Cerebellar nuclear complex (tissue), 1 donor: ENCODE measurements around the gene RRAGD.

ENCODE experiments used
- DNase-seq, 2 experiments: peaks; one replicate each; lab custom pipeline; 2025; lab: John Stamatoyannopoulos, UW

Gene RRAGD

GRCh38 chr6:89375427-89376267 is 36.4 kb downstream of the RRAGD start:
- peak; percentile 65 to 86 for DNase-seq

GRCh38 chr6:89372506-89372901 is 39.6 kb downstream of the RRAGD start:
- no peak for DNase-seq

- peak in 1 of 2 experiments; percentile 44 for DNase-seq
Observed at GRCh38 chr6:89371849-89372505, 40.1 kb downstream of the RRAGD start.

GRCh38 chr6:89368999-89369398 is 43.1 kb downstream of the RRAGD start:
- no peak for DNase-seq

- peak in 1 of 2 experiments; percentile 31 for DNase-seq
Observed at GRCh38 chr6:89368107-89368506, 44.0 kb downstream of the RRAGD start.

GRCh38 chr6:89364586-89364985 is 47.5 kb downstream of the RRAGD start:
- DNase-seq: no peak

GRCh38 chr6:89361171-89361570 is 50.9 kb downstream of the RRAGD start:
- no peak for DNase-seq

GRCh38 chr6:89360415-89360999 is 51.6 kb downstream of the RRAGD start:
- DNase-seq: no peak

- DNase-seq: no peak
Observed at GRCh38 chr6:89359561-89359960, 52.5 kb downstream of the RRAGD start.

- DNase-seq: no peak
Observed at GRCh38 chr6:89357390-89357789, 54.7 kb downstream of the RRAGD start.

GRCh38 chr6:89356642-89357170 is 55.4 kb downstream of the RRAGD start:
- DNase-seq: no peak

- DNase-seq: no peak
Observed at GRCh38 chr6:89355511-89356194, 56.4 kb downstream of the RRAGD start.

GRCh38 chr6:89353702-89354392 is 58.2 kb downstream of the RRAGD start:
- DNase-seq: no peak

- DNase-seq: no peak
Observed at GRCh38 chr6:89353118-89353556, 58.9 kb downstream of the RRAGD start.

- DNase-seq: peak in 1 of 2 experiments; percentile 42
Observed at GRCh38 chr6:89352278-89353117, 59.6 kb downstream of the RRAGD start, which contains the start of gene UBE2J1. TSS of gene UBE2J1 (minus strand) at chr6:89352722. CDS start at chr6:89352569, 153 bp downstream.

- no peak for DNase-seq
Observed at GRCh38 chr6:89351671-89352277, 60.3 kb downstream of the RRAGD start.

GRCh38 chr6:89350281-89350966 is 61.6 kb downstream of the RRAGD start:
- DNase-seq: no peak

GRCh38 chr6:89348372-89348771 is 63.7 kb downstream of the RRAGD start:
- no peak for DNase-seq

- DNase-seq: no peak
Observed at GRCh38 chr6:89347825-89348224, 64.2 kb downstream of the RRAGD start.
